Activated naive CD8-positive, alpha-beta T cell treated with anti-CD3 and anti-CD28 coated beads, Interleukin-2, amount 10 ng/mL, durations not matched to agents 7 days and 5 days (primary cell): Measurements from ENCODE around the gene EPAS1. TPM values are rescaled to one million over a fixed set of nuclear protein-coding genes. Genes with fewer than 3 reads are reported as not detected.

Experiments
- ATAC-seq: fragments of 150-1000 bp; cut with Tn5 transposase; one replicate; pipeline ENCODE4 v1.10.0; 2021; ENCODE audit warnings: low read depth, moderate library complexity
- POLR2A ChIA-PET: fragments of 350-600 bp; sonication (Branson Sonifier 250); formaldehyde crosslinking; loops from one replicate; lab custom pipeline; 2021; ENCODE audit warnings: antibody characterized with exemption; lab: Charles Lee
- DNase-seq: peaks from one replicate; pipeline ENCODE4 v3.0.0; 2021
- H3K27ac Mint-ChIP-seq: one replicate; pipeline ENCODE4 v1.8.0; 2022; ENCODE audit warnings: mild to moderate bottlenecking, mixed read lengths
- H3K27me3 Mint-ChIP-seq: one replicate; pipeline ENCODE4 v1.8.0; 2022; ENCODE audit warnings: mild to moderate bottlenecking, moderate library complexity, mixed read lengths
- H3K36me3 Mint-ChIP-seq: one replicate; pipeline ENCODE4 v1.8.0; 2021; ENCODE audit warnings: mild to moderate bottlenecking, mixed read lengths
- H3K4me1 Mint-ChIP-seq: one replicate; pipeline ENCODE4 v1.8.0; 2021; ENCODE audit warnings: mixed read lengths
- H3K4me3 Mint-ChIP-seq: one replicate; pipeline ENCODE4 v1.8.0; 2022; ENCODE audit warnings: mild to moderate bottlenecking, moderate library complexity, mixed read lengths
- H3K9me3 Mint-ChIP-seq: one replicate; pipeline ENCODE4 v1.8.0; 2021; ENCODE audit warnings: mixed read lengths
- total RNA-seq, 2 experiments: library from RNA; stranded (reverse); gene quantifications; one replicate each; pipeline ENCODE4 v1.2.3, GENCODE V29; 2021

EPAS1 gene
- total RNA-seq = 10 to 100 TPM; 11.7 to 13.1 TPM

GRCh38 chr2:46296840-46297545 is at the start of gene EPAS1:
Gene EPAS1, plus strand, starts transcription at chr2:46297407. Its CDS starts 505 bp downstream, at chr2:46297912.
- DNase-seq (peak; percentile 86), ATAC-seq (peak; percentile 90)
- POLR2A ChIA-PET = interaction anchor here (0.9 to 1.0 kb wide), 4 partner anchors 11 to 284 kb away, joined by 3 to 5 read pairs (median 4); no protein-coding TSS in a partner anchor

GRCh38 chr2:46248171-46248570 is 49.0 kb upstream of the EPAS1 start:
- Mint-ChIP-seq H3K27me3 (peaks cover 28% of the 10 kb centered on the region), H3K36me3 (peaks cover 2% of the 10 kb centered on the region), H3K4me1 (peaks cover 4% of the 10 kb centered on the region), H3K9me3 (peaks cover 3% of the 10 kb centered on the region), H3K4me3 (no peak overlapping the region), H3K27ac (no peak overlapping the region)
- ATAC-seq (no peak), DNase-seq (no peak)
- POLR2A ChIA-PET = no interaction called here

More at GRCh38 chr2:46296840-46297545, at the start of gene EPAS1:
- H3K36me3 Mint-ChIP-seq = peaks cover 3% of the 10 kb centered on the region
- H3K9me3 Mint-ChIP-seq = no peaks in the 10 kb centered on the region
- H3K4me3 Mint-ChIP-seq = peak within 1 kb of the TSS; percentile 82
- H3K27me3 Mint-ChIP-seq = peaks cover 79% of the 10 kb centered on the region
- peaks cover 23% of the 10 kb centered on the region for H3K4me1 Mint-ChIP-seq
- H3K27ac Mint-ChIP-seq = peak within 1 kb of the TSS; percentile 61

- Mint-ChIP-seq H3K4me3 (no peak overlapping the region), H3K36me3 (peaks cover 2% of the 10 kb centered on the region), H3K27me3 (peaks cover 28% of the 10 kb centered on the region), H3K4me1 (peaks cover 4% of the 10 kb centered on the region), H3K9me3 (peaks cover 3% of the 10 kb centered on the region), H3K27ac (no peak overlapping the region)
- POLR2A ChIA-PET = no interaction called here
- DNase-seq (no peak), ATAC-seq (no peak)
These were observed 47.6 kb upstream of the EPAS1 start for GRCh38 chr2:46249654-46250053.

GRCh38 chr2:46252891-46253659 is 44.1 kb upstream of the EPAS1 start:
- peaks cover 2% of the 10 kb centered on the region for H3K36me3 Mint-ChIP-seq
- no peak overlapping the region for H3K27ac Mint-ChIP-seq
- DNase-seq (no peak), ATAC-seq (no peak)
- H3K9me3 Mint-ChIP-seq = peaks cover 3% of the 10 kb centered on the region
- no peak overlapping the region for H3K4me3 Mint-ChIP-seq
- H3K27me3 Mint-ChIP-seq = peaks cover 13% of the 10 kb centered on the region
- POLR2A ChIA-PET = no interaction called here
- H3K4me1 Mint-ChIP-seq = peaks cover 4% of the 10 kb centered on the region

- Mint-ChIP-seq H3K9me3 (peaks cover 1% of the 10 kb centered on the region), H3K27ac (no peak overlapping the region), H3K27me3 (peaks cover 13% of the 10 kb centered on the region), H3K36me3 (peaks cover 1% of the 10 kb centered on the region), H3K4me3 (no peak overlapping the region), H3K4me1 (peaks cover 2% of the 10 kb centered on the region)
- no peak for ATAC-seq
- POLR2A ChIA-PET = interaction anchor here (0.6 kb wide), 1 partner anchor 26 kb away, joined by 3 read pairs; no protein-coding TSS in a partner anchor
- no peak for DNase-seq
These were observed 42.7 kb upstream of the EPAS1 start for GRCh38 chr2:46254474-46254873.

- DNase-seq = no peak
- H3K27ac Mint-ChIP-seq = no peak overlapping the region
- ATAC-seq = no peak
- POLR2A ChIA-PET = no interaction called here
- no peaks in the 10 kb centered on the region for H3K36me3 Mint-ChIP-seq
- H3K4me1 Mint-ChIP-seq = no peaks in the 10 kb centered on the region
- H3K4me3 Mint-ChIP-seq = no peak overlapping the region
- H3K27me3 Mint-ChIP-seq = peaks cover 6% of the 10 kb centered on the region
- no peaks in the 10 kb centered on the region for H3K9me3 Mint-ChIP-seq
These were observed 40.6 kb upstream of the EPAS1 start for GRCh38 chr2:46256563-46257142.

GRCh38 chr2:46257476-46257875 is 39.7 kb upstream of the EPAS1 start:
- Mint-ChIP-seq H3K9me3 (no peaks in the 10 kb centered on the region), H3K27ac (no peak overlapping the region), H3K4me1 (peaks cover 3% of the 10 kb centered on the region), H3K27me3 (peaks cover 6% of the 10 kb centered on the region), H3K4me3 (no peak overlapping the region), H3K36me3 (no peaks in the 10 kb centered on the region)
- no peak for ATAC-seq
- DNase-seq = no peak
- POLR2A ChIA-PET = no interaction called here

- H3K4me3 Mint-ChIP-seq = no peak overlapping the region
- H3K36me3 Mint-ChIP-seq = no peaks in the 10 kb centered on the region
- POLR2A ChIA-PET = no interaction called here
- no peaks in the 10 kb centered on the region for H3K9me3 Mint-ChIP-seq
- peaks cover 3% of the 10 kb centered on the region for H3K4me1 Mint-ChIP-seq
- no peak for DNase-seq
- H3K27me3 Mint-ChIP-seq = peaks cover 6% of the 10 kb centered on the region
- no peak for ATAC-seq
- H3K27ac Mint-ChIP-seq = no peak overlapping the region
These were observed 39.2 kb upstream of the EPAS1 start for GRCh38 chr2:46257980-46258379.

GRCh38 chr2:46258937-46259776 is 38.0 kb upstream of the EPAS1 start:
- Mint-ChIP-seq H3K36me3 (no peaks in the 10 kb centered on the region), H3K4me3 (no peak overlapping the region)

GRCh38 chr2:46259777-46260168 is 37.4 kb upstream of the EPAS1 start:
- no peak for DNase-seq
- Mint-ChIP-seq H3K4me1 (peaks cover 3% of the 10 kb centered on the region), H3K36me3 (no peaks in the 10 kb centered on the region), H3K27ac (no peak overlapping the region), H3K27me3 (peaks cover 9% of the 10 kb centered on the region), H3K4me3 (no peak overlapping the region), H3K9me3 (no peaks in the 10 kb centered on the region)
- POLR2A ChIA-PET = no interaction called here
- ATAC-seq = no peak

More at GRCh38 chr2:46258937-46259776, 38.0 kb upstream of the EPAS1 start:
- no peak for ATAC-seq
- Mint-ChIP-seq H3K4me1 (peaks cover 3% of the 10 kb centered on the region), H3K27ac (no peak overlapping the region), H3K27me3 (peaks cover 6% of the 10 kb centered on the region), H3K9me3 (no peaks in the 10 kb centered on the region)
- DNase-seq = no peak
- POLR2A ChIA-PET = no interaction called here

- no peak for DNase-seq
- Mint-ChIP-seq H3K4me1 (peaks cover 3% of the 10 kb centered on the region), H3K36me3 (no peaks in the 10 kb centered on the region), H3K27ac (no peak overlapping the region), H3K27me3 (peaks cover 10% of the 10 kb centered on the region), H3K9me3 (no peaks in the 10 kb centered on the region), H3K4me3 (no peak overlapping the region)
- POLR2A ChIA-PET = no interaction called here
- no peak for ATAC-seq
These were observed 36.9 kb upstream of the EPAS1 start for GRCh38 chr2:46260305-46260704.

- H3K36me3 Mint-ChIP-seq = no peaks in the 10 kb centered on the region
- ATAC-seq (no peak), DNase-seq (no peak)
- H3K4me3 Mint-ChIP-seq = no peak overlapping the region
- POLR2A ChIA-PET = no interaction called here
- no peaks in the 10 kb centered on the region for H3K9me3 Mint-ChIP-seq
- H3K27me3 Mint-ChIP-seq = peaks cover 19% of the 10 kb centered on the region
- H3K4me1 Mint-ChIP-seq = peaks cover 4% of the 10 kb centered on the region
- H3K27ac Mint-ChIP-seq = no peak overlapping the region
These were observed 34.8 kb upstream of the EPAS1 start for GRCh38 chr2:46262248-46262938.
